ENCODE data around the gene SUCLG2. TPM values are rescaled to one million over a fixed set of nuclear protein-coding genes. Genes with fewer than 3 reads are reported as not detected.

SUCLG2 gene
- total RNA-seq, 2 experiments from 2014 or later: 28.3 to 44.7 TPM

DNA sequence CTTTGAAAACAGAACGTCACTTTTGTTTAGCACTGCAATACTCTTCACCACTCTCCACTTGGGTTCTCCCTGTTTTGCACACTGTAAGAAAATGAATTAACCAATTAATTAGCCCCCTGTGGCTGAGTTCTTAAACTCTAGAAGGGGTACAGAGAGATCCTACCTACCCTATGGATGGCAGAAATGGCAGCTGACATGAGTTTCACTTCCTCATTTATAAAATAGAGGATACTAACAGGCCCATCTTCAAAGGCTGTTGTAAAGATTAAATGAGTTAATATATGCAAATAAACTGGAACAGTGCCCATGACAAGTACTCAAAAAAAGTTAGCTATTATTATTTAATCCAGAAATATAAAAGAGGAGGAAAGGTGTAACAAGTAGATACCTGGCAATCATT, 36.9 kb downstream of the SUCLG2 start:
- POLR2A ChIA-PET: interaction anchor here (1.8 kb wide), 1 partner anchor 21 kb away, joined by 6 read pairs; no protein-coding TSS in a partner anchor
- no peak overlapping the region for H2AFZ ChIP-seq (ENCODE audit: low read length)
- CTCF ChIA-PET (ENCODE audit: unreplicated experiment): no interaction called here
- BruUV-seq (replicated peaks): no TSS peak
- H3K9me3 ChIP-seq (ENCODE audit: low read length): peaks cover 18% of the 10 kb centered on the region
- no peak overlapping the region for H3K4me3 ChIP-seq (ENCODE audit: low read depth, low read length, poor library complexity, severe bottlenecking)
- H3K4me2 ChIP-seq (ENCODE audit: low read length): peak overlapping the region; percentile 33
- peaks cover 15% of the 10 kb centered on the region for H3K4me1 ChIP-seq (ENCODE audit: insufficient read depth, low read length, poor library complexity, severe bottlenecking)
- intact Hi-C loops (cut with micrococcal nuclease; ENCODE audit: unreplicated experiment): no loop called here
- DNase-seq (ENCODE audit: low spot score): peak; percentile 65
- TF ChIP-seq EZH2phosphoT487 (IDR thresholded peaks at IDR 0.05; ENCODE audit: borderline replicate concordance, low read depth, low read length): no peak
- TF ChIP-seq, protein P1, sequence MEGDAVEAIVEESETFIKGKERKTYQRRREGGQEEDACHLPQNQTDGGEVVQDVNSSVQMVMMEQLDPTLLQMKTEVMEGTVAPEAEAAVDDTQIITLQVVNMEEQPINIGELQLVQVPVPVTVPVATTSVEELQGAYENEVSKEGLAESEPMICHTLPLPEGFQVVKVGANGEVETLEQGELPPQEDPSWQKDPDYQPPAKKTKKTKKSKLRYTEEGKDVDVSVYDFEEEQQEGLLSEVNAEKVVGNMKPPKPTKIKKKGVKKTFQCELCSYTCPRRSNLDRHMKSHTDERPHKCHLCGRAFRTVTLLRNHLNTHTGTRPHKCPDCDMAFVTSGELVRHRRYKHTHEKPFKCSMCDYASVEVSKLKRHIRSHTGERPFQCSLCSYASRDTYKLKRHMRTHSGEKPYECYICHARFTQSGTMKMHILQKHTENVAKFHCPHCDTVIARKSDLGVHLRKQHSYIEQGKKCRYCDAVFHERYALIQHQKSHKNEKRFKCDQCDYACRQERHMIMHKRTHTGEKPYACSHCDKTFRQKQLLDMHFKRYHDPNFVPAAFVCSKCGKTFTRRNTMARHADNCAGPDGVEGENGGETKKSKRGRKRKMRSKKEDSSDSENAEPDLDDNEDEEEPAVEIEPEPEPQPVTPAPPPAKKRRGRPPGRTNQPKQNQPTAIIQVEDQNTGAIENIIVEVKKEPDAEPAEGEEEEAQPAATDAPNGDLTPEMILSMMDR (conservative IDR thresholded peaks at IDR 0.05; ENCODE audit: low read length): no peak
- peaks cover 70% of the 10 kb centered on the region for H3K36me3 ChIP-seq (ENCODE audit: insufficient read depth, low read length)
- no peak overlapping the region for H3K27ac ChIP-seq (ENCODE audit: low read depth, low read length, poor library complexity, severe bottlenecking)
- H4K20me1 ChIP-seq (ENCODE audit: insufficient read depth, low read length): no peaks in the 10 kb centered on the region
- no peaks in the 10 kb centered on the region for H3K79me2 ChIP-seq (ENCODE audit: insufficient read depth, low read depth, low read length)
- no peaks in the 10 kb centered on the region for H3K9me2 ChIP-seq (ENCODE audit: insufficient read depth, low read length)

DNA sequence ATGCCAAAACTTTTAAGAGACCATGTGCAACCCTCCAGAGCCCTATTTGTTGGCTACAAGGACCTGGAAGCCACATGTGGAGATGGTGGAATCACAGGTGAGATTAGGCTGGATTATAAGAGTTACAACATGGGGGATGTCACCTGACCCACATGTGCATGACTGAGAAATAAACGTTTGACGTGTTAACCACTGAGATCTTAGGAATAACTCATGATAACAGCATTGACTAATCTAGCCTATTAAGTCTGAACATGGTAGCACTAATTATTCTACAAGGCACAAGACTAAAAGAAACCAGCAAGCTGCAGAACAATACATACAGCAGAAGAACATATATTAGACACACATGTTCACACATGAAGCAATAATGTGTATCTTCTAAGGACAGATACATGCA, 38.4 kb downstream of the SUCLG2 start:
- H3K27ac ChIP-seq (ENCODE audit: low read depth, low read length, poor library complexity, severe bottlenecking): no peak overlapping the region
- peaks cover 62% of the 10 kb centered on the region for H3K36me3 ChIP-seq (ENCODE audit: insufficient read depth, low read length)
- no peak for TF ChIP-seq EZH2phosphoT487 (IDR thresholded peaks at IDR 0.05; ENCODE audit: borderline replicate concordance, low read depth, low read length)
- TF ChIP-seq, protein P1 (conservative IDR thresholded peaks at IDR 0.05; ENCODE audit: low read length): no peak
- no peak overlapping the region for H3K4me3 ChIP-seq (ENCODE audit: low read depth, low read length, poor library complexity, severe bottlenecking)
- no peaks in the 10 kb centered on the region for H4K20me1 ChIP-seq (ENCODE audit: insufficient read depth, low read length)
- no peak overlapping the region for H3K4me2 ChIP-seq (ENCODE audit: low read length)
- no peak for DNase-seq (ENCODE audit: low spot score)
- intact Hi-C loops (cut with micrococcal nuclease; ENCODE audit: unreplicated experiment): no loop called here
- H3K4me1 ChIP-seq (ENCODE audit: insufficient read depth, low read length, poor library complexity, severe bottlenecking): peaks cover 15% of the 10 kb centered on the region
- H3K9me3 ChIP-seq (ENCODE audit: low read length): peaks cover 18% of the 10 kb centered on the region
- ChIA-PET POLR2A (interaction anchor here (0.8 to 1.5 kb wide), 3 partner anchors 16 to 82 kb away, joined by 3 read pairs; no protein-coding TSS in a partner anchor), CTCF (ENCODE audit: unreplicated experiment) (no interaction called here)
- no peak overlapping the region for H2AFZ ChIP-seq (ENCODE audit: low read length)
- H3K79me2 ChIP-seq (ENCODE audit: insufficient read depth, low read depth, low read length): no peaks in the 10 kb centered on the region
- no peaks in the 10 kb centered on the region for H3K9me2 ChIP-seq (ENCODE audit: insufficient read depth, low read length)
- BruUV-seq (replicated peaks): no TSS peak

DNA sequence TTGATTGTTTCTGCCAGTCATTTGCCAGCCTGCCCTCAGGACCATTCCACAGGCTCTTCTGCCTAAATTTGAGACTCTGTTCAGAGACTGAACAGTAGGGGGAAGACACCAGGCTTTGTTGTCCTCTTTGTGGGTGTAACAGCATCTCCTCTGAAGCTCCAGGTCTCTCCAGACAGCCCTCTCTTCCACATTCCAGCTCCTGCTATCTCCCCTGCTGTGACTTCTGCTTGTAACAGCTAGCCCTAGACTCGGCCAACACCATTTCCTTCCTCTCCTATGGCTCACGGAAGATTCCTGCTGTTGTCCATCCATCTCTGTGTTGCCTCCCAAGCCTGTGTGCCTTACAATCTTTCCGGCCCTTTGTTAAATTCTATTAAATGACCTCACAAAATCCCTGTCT, 40.2 kb downstream of the SUCLG2 start:
- no TSS peak for BruUV-seq (replicated peaks)
- no peak for DNase-seq (ENCODE audit: low spot score)
- Histone ChIP-seq H3K4me2 (ENCODE audit: low read length) (no peak overlapping the region), H3K9me2 (ENCODE audit: insufficient read depth, low read length) (no peaks in the 10 kb centered on the region), H3K4me3 (ENCODE audit: low read depth, low read length, poor library complexity, severe bottlenecking) (no peak overlapping the region), H4K20me1 (ENCODE audit: insufficient read depth, low read length) (no peaks in the 10 kb centered on the region), H3K79me2 (ENCODE audit: insufficient read depth, low read depth, low read length) (no peaks in the 10 kb centered on the region), H3K27ac (ENCODE audit: low read depth, low read length, poor library complexity, severe bottlenecking) (no peak overlapping the region), H3K9me3 (ENCODE audit: low read length) (peaks cover 27% of the 10 kb centered on the region), H3K36me3 (ENCODE audit: insufficient read depth, low read length) (peaks cover 65% of the 10 kb centered on the region), H3K4me1 (ENCODE audit: insufficient read depth, low read length, poor library complexity, severe bottlenecking) (peaks cover 15% of the 10 kb centered on the region), H2AFZ (ENCODE audit: low read length) (no peak overlapping the region)
- TF ChIP-seq, protein P1 (conservative IDR thresholded peaks at IDR 0.05; ENCODE audit: low read length): no peak
- no peak for TF ChIP-seq EZH2phosphoT487 (IDR thresholded peaks at IDR 0.05; ENCODE audit: borderline replicate concordance, low read depth, low read length)
- intact Hi-C loops (cut with micrococcal nuclease; ENCODE audit: unreplicated experiment): no loop called here
- ChIA-PET CTCF (ENCODE audit: unreplicated experiment) (no interaction called here), POLR2A (interaction anchor here (0.5 to 1.5 kb wide), 3 partner anchors 64 to 1598 kb away, joined by 3 to 4 read pairs (median 4); no protein-coding TSS in a partner anchor)

All from OCI-LY7 (cell line).